ENCODE measurements around the gene CST5.

The CST5 gene

DNA sequence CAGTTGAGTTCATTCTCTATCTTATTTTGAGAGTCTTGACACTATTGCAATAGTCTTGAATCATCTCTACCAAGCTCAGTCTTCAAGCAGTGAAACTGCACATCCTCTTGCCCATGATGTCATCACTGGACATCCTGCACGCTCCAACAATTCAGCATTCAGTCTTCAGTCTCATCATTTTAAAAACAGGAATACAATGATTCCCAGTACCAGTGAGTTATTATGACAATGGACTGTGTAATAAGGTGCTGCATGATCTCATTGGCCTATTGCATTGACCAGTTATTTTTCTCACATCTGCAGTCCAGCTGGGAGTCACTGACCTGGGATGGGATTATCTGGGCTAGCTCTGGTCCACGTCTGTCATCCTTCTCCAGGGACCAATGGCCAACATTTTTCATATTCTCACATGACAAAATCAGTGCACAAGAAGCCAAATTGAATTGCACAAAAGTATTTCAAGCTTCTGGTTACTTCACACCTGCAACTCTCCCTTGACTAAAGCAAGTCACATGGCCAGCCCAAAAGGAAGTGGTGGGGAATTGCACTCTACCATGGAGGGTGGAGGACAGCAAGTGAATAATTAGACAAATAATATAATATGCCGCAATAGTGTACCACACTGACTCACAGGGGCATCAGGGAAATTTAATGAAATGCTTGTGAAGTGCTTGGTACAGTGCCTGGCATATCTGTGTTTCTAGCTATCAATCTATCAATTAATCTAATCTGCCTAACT lies 46.6 kb downstream of the CST5 start:
- DNase-seq: no peak

DNA sequence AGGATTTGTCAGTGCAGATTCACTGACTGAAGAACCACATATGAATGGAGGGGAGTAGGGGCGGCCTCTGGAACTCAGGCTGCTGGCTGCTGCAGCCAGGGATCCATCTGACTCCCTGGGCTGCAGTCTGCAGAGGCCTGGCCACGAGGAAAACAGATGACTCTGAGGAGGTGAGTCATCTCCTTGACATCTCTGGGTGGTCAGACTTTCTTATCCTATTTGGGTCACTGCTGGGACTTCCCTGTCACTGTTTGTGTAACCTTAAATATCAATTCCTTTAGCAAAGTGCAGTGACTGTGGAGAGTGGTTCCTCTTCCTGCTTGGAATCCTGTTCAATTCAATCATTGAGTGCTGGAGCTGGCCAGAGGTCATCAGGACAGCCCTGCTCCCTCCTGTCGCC lies 47.6 kb downstream of the CST5 start:
- DNase-seq: peak in 1 of 2 experiments; percentile 45

DNA sequence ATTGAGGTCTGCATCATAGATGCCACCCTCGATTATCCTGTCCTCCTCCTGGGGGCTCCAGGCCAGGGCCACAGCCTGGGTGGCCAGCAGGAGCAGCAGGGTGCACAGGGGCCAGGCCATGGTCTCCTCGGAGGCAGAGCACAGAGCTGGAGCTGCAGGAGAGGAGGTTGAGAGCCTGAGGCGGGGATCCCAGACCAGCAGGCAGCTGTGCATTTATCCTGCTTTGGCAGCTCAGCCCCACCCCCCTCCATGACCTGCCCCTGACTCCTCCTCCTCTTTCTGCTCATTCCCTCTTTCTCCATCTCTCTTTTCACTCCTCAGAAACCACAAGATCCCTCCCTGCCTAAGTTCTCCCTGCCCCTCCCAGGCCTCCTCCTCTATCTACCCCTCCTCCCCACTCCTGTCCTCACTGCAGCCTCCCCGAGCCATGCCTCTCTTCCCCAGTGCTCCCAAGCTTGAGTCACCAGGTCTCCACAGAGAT lies 53.0 kb downstream of the CST5 start, which contains the start of gene CST2:
CST2 (minus strand) TSS at position 189 of the 481 bp plus-strand sequence; CDS start at position 120, 69 bp downstream.
- DNase-seq: no peak
